ENCODE data around the gene MEIKIN.
"Not testable (repeated sequence)": the region's sequence is repeated elsewhere in the genome, so short reads cannot be mapped to it uniquely, and the experiment has no call there.

MEIKIN gene

GRCh38 chr5:131783357-131783756 is 162.1 kb downstream of the MEIKIN start:
- Histone ChIP-seq H4K20me1 (ENCODE audit: insufficient read depth, low read length) (peaks cover 21% of the 10 kb centered on the region; the same call in 1 of the 2 replicates), H2AFZ (ENCODE audit: low read length) (no peak overlapping the region), H3K4me2 (ENCODE audit: low read depth, low read length) (no peak overlapping the region), H3K4me1 (ENCODE audit: low read length) (no peaks in the 10 kb centered on the region), H3K27ac (ENCODE audit: low read length) (no peak overlapping the region), H3K9ac (ENCODE audit: low read length) (no peak overlapping the region), H3F3A (ENCODE audit: insufficient read depth, low read length) (no peaks in the 10 kb centered on the region), H3K9me2 (replicated peaks; ENCODE audit: insufficient read depth, low read length) (no peaks in the 10 kb centered on the region), H3K79me2 (ENCODE audit: low read length) (peaks cover 90% of the 10 kb centered on the region), H3K9me3 (replicated peaks; ENCODE audit: insufficient read depth, low read length) (no peaks in the 10 kb centered on the region), H3K4me3 (ENCODE audit: low read length) (no peak overlapping the region), H3K36me3 (replicated peaks; ENCODE audit: insufficient read depth, low read length) (no peaks in the 10 kb centered on the region), H3K27me3 (replicated peaks; ENCODE audit: insufficient read depth, low read length) (no peaks in the 10 kb centered on the region)
- TF ChIP-seq EZH2 (optimal IDR thresholded peaks at IDR 0.05; ENCODE audit: low read depth, low read length) (no peak), EZH2phosphoT487 (IDR thresholded peaks at IDR 0.05; ENCODE audit: low read length) (no peak), CTCF (IDR thresholded peaks at IDR 0.05; ENCODE audit: low read length) (no peak)
- no peak for DNase-seq

- no peaks in the 10 kb centered on the region for H3K9me2 ChIP-seq (replicated peaks; ENCODE audit: insufficient read depth, low read length)
Observed at GRCh38 chr5:131782717-131783116, 162.7 kb downstream of the MEIKIN start.

GRCh38 chr5:131778141-131778540 is 167.3 kb downstream of the MEIKIN start:
- not testable (repeated sequence) for H3K27me3 ChIP-seq (replicated peaks; ENCODE audit: insufficient read depth, low read length); H3K9me3 ChIP-seq (replicated peaks; ENCODE audit: insufficient read depth, low read length); DNase-seq; H3K4me1 ChIP-seq (ENCODE audit: low read length); H3K9ac ChIP-seq (ENCODE audit: low read length); H3K27ac ChIP-seq (ENCODE audit: low read length); H2AFZ ChIP-seq (ENCODE audit: low read length); H3K36me3 ChIP-seq (replicated peaks; ENCODE audit: insufficient read depth, low read length); H3K9me2 ChIP-seq (replicated peaks; ENCODE audit: insufficient read depth, low read length); H3K4me2 ChIP-seq (ENCODE audit: low read depth, low read length); H3F3A ChIP-seq (ENCODE audit: insufficient read depth, low read length); H3K4me3 ChIP-seq (ENCODE audit: low read length)
- Histone ChIP-seq H3K79me2 (ENCODE audit: low read length) (peaks cover 90% of the 10 kb centered on the region), H4K20me1 (ENCODE audit: insufficient read depth, low read length) (peaks cover 18% of the 10 kb centered on the region; the same call in 1 of the 2 replicates)

More at GRCh38 chr5:131782717-131783116, 162.7 kb downstream of the MEIKIN start:
- TF ChIP-seq CTCF (IDR thresholded peaks at IDR 0.05; ENCODE audit: low read length) (no peak), EZH2 (optimal IDR thresholded peaks at IDR 0.05; ENCODE audit: low read depth, low read length) (no peak), EZH2phosphoT487 (IDR thresholded peaks at IDR 0.05; ENCODE audit: low read length) (no peak)
- H3K4me2 ChIP-seq (ENCODE audit: low read depth, low read length) = no peak overlapping the region
- H3K79me2 ChIP-seq (ENCODE audit: low read length) = peaks cover 90% of the 10 kb centered on the region
- H2AFZ ChIP-seq (ENCODE audit: low read length) = no peak overlapping the region
- no peak overlapping the region for H3K27ac ChIP-seq (ENCODE audit: low read length)
- H3K9ac ChIP-seq (ENCODE audit: low read length) = no peak overlapping the region
- no peaks in the 10 kb centered on the region for H3K9me3 ChIP-seq (replicated peaks; ENCODE audit: insufficient read depth, low read length)
- no peaks in the 10 kb centered on the region for H3K36me3 ChIP-seq (replicated peaks; ENCODE audit: insufficient read depth, low read length)
- H3K4me1 ChIP-seq (ENCODE audit: low read length) = no peaks in the 10 kb centered on the region
- no peaks in the 10 kb centered on the region for H3K27me3 ChIP-seq (replicated peaks; ENCODE audit: insufficient read depth, low read length)
- peaks cover 15% of the 10 kb centered on the region; the same call in 1 of the 2 replicates for H4K20me1 ChIP-seq (ENCODE audit: insufficient read depth, low read length)
- no peaks in the 10 kb centered on the region for H3F3A ChIP-seq (ENCODE audit: insufficient read depth, low read length)
- no peak for DNase-seq
- H3K4me3 ChIP-seq (ENCODE audit: low read length) = no peak overlapping the region

GRCh38 chr5:131776450-131776849 is 169.0 kb downstream of the MEIKIN start:
- H3K27ac ChIP-seq (ENCODE audit: low read length) = no peak overlapping the region
- H3K27me3 ChIP-seq (replicated peaks; ENCODE audit: insufficient read depth, low read length) = no peaks in the 10 kb centered on the region
- no peak overlapping the region for H3K4me2 ChIP-seq (ENCODE audit: low read depth, low read length)
- no peak overlapping the region for H3K4me3 ChIP-seq (ENCODE audit: low read length)
- H4K20me1 ChIP-seq (ENCODE audit: insufficient read depth, low read length) = peaks cover 24% of the 10 kb centered on the region; the same call in 1 of the 2 replicates
- H3K79me2 ChIP-seq (ENCODE audit: low read length) = peaks cover 90% of the 10 kb centered on the region
- no peak for DNase-seq
- no peaks in the 10 kb centered on the region for H3F3A ChIP-seq (ENCODE audit: insufficient read depth, low read length)
- H3K9me2 ChIP-seq (replicated peaks; ENCODE audit: insufficient read depth, low read length) = no peaks in the 10 kb centered on the region
- no peak for TF ChIP-seq EZH2 (optimal IDR thresholded peaks at IDR 0.05; ENCODE audit: low read depth, low read length)
- TF ChIP-seq EZH2phosphoT487 (IDR thresholded peaks at IDR 0.05; ENCODE audit: low read length) = no peak
- H3K36me3 ChIP-seq (replicated peaks; ENCODE audit: insufficient read depth, low read length) = no peaks in the 10 kb centered on the region
- H2AFZ ChIP-seq (ENCODE audit: low read length) = no peak overlapping the region
- no peak overlapping the region for H3K9ac ChIP-seq (ENCODE audit: low read length)
- H3K4me1 ChIP-seq (ENCODE audit: low read length) = no peaks in the 10 kb centered on the region
- no peaks in the 10 kb centered on the region for H3K9me3 ChIP-seq (replicated peaks; ENCODE audit: insufficient read depth, low read length)

All from MM.1S (cell line).